Liver (tissue), 3 donors: ENCODE measurements around the gene CCDC190.

Experiments
- CTCF ChIP-seq: fragments of 150-350 bp; IDR thresholded peaks from 2 replicates; pipeline ENCODE4 v1.5.1; 2017; ENCODE audit warnings: improper control_type of control experiment, low read depth, low read length; ENCODE audit not compliant: missing input control
- GABPA ChIP-seq, 2 donors: IDR thresholded peaks in 1 of 2; conservative IDR thresholded peaks in 1 of 2; 2 replicates each; pipeline ENCODE4 v1.6.1; 2016; ENCODE audit warnings: antibody characterized with exemption in 2 of 2, mild to moderate bottlenecking in 1 of 2, moderate library complexity in 1 of 2
- RXRA ChIP-seq, 2 donors: IDR thresholded peaks; 2 replicates each; pipeline ENCODE4 v1.6.1; 2017 to 2018; ENCODE audit warnings: antibody characterized with exemption in 2 of 2, mild to moderate bottlenecking in 1 of 2
- TAF1 ChIP-seq: conservative IDR thresholded peaks from 2 replicates; pipeline ENCODE4 v1.6.1; 2016; ENCODE audit warnings: antibody characterized with exemption, mild to moderate bottlenecking
- ZBTB33 ChIP-seq: IDR thresholded peaks from 2 replicates; pipeline ENCODE4 v1.6.1; 2016; ENCODE audit warnings: antibody characterized with exemption
- donor health status: healthy.
- donor health status: healthy.

GRCh38 chr1:162904579-162904978, 43.6 kb upstream of the CCDC190 start:
- TF ChIP-seq TAF1 (no peak), CTCF (no peak), GABPA (IDR thresholded peaks at IDR 0.05 in 1 of 2, conservative IDR thresholded peaks at IDR 0.05 in 1 of 2) (no peak), ZBTB33 (no peak), RXRA (IDR thresholded peaks at IDR 0.05) (no peak)
